ENCODE results near the gene ADH5.
"Not testable (repeated sequence)": the region's sequence is repeated elsewhere in the genome, so short reads cannot be mapped to it uniquely, and the experiment has no call there.

The ADH5 gene

DNA sequence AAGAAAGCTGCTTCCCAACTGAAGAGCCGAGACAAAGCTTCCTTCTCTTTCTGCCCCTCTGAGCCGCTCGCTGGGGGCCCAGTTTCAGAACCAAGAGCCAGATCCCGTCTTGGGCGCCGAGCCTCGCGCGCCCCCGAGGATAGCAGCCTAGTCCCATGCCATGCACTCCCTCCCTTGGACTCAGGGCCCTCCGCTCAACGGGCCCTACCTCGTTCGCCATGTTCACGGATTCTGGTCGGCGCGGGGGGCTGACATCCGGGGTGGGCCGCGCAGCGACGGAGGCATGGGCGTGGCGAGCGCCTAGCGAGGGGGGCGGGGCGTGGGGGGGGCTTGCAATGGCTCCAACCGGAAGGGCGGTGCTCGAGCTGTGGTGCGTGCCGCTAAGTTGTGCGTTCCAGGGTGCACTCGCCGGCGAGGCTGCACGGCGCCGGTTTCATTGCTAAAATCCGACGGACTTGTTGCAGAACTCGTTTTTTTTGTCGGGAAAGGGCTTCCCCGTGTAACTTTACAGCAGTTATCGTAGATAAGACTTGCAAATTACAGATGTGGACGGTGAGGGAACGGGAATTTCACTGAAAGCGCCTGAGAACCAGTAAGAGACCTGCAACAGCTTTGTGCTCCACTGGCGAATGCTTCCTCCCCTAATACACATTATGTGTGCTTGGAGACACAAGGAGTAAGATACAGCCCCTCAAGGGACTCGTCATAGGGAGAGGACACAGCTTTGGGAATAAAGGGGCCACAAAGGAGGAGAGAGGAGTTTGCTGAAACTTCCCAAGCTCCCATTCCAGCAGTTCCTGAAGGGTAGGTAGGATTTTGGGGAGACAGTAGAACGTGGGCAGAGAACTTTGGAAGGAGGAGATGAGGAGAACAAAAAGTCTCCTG lies at the start of gene ADH5:
ADH5 (minus strand) TSS at position 308 of the 885 bp plus-strand sequence; CDS start at position 220, 88 bp downstream.
- DNase-seq = peak; percentile 76 to 93 (median 90)

DNA sequence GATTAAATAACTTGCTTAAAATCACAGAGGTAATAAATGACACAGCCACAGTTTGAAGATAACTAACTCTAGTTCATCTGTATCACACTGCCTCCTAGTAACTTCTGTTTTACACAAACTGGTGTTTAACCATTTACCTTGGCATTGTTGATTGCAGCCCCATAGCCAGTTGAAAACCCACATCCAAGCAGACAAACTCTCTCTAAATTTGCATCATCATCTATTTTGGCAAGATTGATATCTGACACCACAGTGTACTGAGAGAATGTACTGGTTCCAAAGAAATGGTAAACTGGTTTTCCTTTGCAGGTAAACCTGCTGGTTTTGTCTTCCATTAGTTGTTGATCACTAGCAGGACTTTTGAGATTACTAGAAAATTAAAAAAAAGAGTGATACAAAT lies 47.7 kb upstream of the ADH5 start:
- no peak for DNase-seq

DNA sequence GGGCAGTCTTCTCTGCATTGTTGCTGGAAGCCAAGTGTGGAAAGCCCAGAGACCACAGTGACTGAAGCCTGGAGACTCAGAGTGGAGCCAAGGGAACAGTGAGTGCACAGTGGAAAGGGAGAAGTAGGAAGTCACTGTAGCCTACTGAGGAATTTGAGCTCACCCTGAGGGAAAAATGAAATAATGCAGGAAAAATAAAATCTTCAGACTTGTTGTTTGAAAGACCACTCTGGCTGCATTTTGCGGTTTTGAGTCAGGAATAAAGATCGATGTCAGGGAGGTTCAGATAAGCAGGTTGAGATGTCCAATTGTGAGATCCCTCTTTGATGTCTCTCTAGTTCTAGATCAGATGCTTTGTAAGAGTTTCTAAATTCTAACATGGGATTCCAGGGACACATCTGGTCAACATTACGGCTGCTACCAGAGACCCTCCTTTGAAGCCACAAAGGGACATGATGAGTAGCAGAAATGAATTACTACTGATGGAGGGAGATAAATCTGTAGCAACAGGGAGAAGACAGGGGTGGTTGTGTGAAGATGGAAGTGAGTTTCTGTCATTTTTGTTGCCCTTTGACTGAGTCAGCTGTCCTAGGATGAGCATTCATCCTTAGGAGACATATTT lies 47.1 kb upstream of the ADH5 start:
- DNase-seq = no peak

DNA sequence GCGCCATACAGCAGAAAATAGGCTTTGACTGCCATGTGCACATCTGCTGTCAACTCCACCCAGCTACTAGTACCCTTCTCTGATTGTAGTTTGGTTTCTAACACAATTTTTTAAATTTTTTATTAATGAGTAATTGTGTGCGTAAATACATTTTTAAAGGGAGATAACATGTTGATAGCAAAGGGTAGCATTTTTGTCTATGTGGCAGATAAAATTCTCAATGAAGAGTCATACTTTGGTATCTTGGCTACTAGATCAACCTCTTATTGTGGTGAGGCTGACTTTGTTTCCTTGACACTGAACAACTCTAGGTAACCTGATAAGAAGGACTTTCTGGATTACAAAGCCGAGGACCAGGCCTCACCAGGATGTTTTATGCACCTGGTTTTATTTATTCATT lies 46.0 kb upstream of the ADH5 start:
- DNase-seq = no peak

DNA sequence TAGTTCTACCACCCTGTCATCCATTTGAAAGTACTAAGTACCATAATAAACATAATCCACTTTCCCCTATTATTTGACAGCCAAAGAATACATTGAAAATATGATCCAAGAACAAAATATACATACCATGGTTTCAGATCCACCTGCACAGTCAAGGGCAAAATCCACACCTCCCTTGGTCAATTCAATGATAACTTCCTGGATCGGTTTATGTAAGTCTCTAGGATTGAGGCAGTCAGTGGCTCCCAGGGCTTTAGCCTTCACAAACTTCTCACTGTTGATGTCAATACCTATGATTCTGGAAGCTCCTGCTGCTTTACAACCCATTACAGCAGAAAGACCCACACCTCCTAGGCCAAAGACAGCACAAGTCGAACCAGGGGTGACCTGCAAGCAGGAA lies 42.8 kb upstream of the ADH5 start:
- no peak for DNase-seq

DNA sequence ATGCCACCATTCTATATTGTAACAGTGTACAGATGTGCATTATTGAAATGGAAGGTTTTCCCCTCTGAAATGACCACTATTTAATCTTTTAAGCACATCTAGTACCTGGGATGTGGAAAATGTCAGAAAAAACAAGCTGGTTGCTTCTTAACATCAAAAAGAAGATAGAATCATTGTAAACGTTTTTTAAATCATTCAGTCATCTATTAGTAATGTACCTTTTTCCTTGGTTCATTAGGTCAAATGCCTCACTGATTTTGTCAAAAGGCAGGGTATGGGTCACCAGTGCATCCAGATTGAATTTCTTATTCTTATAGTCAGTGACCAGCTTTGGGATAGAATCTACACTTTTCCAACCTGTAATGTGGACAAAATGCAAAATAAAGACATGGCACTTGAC lies 37.8 kb upstream of the ADH5 start:
- DNase-seq = no peak

DNA sequence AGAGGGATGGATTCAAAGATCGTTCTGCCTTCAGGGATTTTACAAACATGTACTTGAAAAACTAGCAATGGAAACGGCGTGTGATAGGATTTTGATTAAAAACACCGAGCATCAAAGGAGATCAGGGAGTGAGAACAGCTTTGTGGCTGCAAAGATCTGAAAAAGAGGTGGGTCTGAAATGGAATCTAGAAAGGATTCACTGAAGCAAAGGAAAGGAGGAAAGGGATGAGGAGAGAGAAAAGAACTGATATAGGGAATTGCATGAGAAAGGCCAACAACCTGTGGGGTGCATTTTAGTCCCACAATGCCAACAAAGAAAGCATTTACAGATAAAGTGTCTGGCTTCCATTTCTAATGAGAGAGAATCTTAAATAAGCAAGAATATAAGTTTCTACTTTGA lies 32.4 kb upstream of the ADH5 start:
- DNase-seq = no peak

DNA sequence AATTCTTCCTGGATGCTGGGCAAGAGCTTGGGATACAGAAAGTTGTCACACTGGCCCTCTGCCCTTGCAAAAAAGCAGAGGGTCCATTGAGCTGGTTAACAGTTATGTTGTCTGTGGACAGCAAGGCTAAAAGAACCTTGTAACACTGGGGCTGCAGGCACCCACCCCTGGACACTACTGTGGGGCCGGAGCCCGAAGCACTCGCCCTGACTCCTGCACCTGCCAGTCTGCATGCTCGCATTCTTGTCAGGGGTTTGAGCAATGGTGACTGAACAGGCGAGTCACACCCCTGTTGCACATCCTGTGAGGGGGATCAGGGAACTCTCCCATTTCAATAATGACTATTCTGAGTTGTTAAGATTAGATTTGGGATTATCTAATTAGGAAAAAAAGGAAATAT lies 31.9 kb upstream of the ADH5 start:
- DNase-seq = no peak

DNA sequence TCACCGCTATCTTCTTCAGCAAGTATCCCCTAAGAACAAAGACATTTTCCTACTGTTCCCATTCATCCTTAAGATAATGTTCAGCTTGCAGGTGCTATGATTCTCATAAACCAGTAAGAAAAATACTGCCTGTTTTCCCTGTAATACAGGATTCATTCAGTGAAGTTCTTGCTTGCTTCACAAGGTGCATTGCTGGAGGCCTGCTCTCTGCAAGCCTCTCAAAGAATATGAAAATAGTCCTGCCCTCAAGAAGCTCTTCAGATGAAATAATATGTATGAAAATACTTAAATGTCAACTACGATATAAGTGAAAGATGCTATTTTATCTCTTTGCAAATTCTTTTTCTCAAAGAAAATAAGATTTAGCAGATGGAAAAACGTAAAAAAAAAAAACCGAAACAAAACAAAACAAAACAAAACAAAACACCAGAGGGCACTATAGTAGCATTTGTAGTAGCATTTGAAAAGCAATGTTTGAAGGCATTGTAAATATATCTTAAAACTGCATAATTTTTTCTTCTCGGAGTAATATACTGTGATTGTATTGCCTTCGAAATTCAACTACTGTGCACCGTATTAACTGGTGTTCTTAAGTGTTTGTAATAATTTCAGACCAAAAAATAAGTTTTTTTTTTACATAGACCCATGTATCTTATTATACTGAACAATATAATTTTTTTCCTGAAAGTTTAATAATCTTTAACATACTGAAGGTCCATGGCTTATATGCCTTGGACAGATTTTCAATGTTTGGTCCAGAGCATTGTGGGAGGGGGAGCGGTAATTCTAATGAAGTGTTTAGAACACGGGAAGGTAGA lies 29.5 kb upstream of the ADH5 start:
- peak; percentile 12 to 47 (median 31) for DNase-seq

DNA sequence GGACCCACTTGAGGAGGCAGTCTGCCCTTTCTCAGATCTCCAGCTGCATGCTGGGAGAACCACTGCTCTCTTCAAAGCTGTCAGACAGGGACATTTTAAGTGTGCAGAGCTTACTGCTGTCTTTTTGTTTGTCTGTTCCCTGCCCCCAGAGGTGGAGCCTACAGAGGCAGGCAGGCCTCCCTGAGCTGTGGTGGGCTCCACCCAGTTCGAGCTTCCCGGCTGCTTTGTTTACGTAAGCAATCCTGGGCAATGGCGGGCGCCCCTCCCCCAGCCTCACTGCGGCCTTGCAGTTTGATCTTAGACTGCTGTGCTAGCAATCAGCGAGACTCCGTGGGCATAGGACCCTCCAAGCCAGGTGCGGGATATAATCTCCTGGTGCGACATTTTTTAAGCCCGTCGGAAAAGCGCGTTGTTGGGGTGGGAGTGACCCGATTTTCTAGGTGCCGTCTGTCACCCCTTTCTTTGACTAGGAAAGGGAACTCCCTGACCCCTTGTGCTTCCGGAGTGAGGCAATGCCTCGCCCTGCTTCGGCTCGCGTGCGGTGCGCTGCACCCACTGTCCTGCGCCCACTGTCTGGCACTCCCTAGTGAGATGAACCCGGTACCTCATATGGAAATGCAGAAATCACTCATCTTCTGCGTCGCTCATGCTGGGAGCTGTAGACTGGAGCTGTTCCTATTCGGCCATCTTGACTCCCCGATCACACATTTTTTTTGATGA lies 28.7 kb upstream of the ADH5 start:
- DNase-seq = not testable (repeated sequence)

DNA sequence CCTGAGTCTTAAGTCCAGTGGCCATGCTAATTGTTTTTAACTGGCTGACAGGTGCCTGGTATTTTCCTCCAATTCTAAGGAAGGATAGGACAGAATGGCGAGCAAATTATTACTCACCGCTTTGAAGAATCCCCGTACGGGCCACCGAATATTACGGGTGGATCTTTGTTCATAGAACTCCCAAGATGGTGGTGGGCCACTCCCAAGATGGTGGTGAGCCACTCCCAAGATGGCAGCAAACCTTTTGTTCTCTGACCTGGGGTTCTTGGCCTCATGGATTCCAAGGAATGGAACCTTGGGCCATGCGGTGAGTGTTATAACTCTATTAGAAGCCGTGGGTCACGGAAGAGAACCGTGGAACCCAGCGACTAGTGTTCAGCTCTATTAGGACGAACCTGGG lies 20.7 kb upstream of the ADH5 start:
- DNase-seq = not testable (repeated sequence)

DNA sequence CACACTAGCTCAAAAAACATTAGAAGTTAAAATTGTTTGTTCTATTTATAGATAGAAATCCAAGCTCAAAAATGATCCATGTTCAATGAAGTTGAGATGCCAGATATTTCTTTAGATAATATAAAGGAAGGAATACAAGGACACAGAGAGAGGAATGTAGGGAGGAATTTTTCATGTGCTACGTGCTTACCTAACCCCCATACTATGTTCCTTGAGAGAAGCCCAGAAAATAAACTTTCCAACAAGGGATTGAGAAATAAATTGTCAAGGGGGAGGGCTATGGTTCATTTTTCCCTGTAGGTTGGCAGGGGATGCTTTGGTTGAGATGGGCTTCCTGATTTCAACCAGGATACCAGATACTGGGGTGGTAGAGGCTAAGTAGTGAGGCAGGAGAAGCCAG lies 15.6 kb upstream of the ADH5 start:
- no peak for DNase-seq

DNA sequence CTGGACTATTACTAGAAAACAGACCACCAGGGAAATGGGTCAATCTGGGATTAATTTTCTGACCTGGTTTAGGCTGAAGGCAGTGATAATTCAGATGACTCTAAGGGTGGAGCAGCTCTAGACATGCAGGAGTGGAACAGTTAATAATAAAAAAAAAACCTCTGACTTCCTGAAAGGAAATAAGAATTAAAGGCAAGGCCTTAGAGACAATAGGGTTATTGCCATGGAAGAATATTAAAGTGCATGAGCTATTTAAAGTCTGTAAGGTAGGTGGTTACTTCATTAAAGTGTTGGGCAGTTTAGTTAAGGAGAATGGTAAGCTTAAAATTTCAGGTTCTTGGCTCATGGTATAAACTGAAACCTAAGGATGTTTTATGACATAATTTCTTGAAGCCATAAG lies 14.6 kb upstream of the ADH5 start:
- DNase-seq = no peak

DNA sequence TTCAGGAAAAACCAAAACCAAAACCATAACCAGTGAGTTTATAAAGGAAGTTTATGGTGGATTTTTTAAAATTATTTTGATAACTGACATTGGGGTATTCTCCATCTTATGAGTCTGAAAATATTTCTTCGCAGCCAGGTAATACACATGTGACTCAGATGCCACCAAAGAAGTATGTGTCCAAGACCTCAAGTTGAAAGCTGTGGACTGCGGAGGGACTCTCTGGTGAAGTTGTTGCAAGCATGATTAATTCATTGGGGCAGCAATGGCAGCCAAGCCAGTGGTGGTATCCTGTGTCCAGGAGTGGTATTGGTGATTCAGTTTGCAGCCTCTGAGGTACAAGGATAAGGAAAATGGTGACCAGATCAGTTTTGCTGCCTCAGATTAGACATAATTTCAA lies 14.0 kb upstream of the ADH5 start:
- no peak for DNase-seq

DNA sequence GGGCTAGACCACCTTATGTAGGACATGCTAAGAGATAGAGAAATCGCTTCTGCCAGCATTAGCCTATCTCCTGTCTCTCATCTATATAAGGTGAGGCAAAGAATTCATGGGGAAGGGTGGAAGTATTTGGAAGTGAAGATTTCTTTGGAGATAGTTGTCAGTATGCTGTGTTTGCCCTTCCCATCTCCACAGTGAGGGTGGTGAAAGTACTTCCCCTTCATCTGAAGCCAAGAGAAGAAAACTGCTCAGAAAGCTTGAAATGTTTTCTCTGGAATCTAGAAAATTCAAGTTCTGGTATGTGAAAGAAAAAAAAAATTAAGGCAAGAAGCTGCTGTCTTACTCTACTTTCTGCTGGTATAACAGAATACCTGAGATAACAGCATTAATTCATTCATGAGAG lies 12.3 kb upstream of the ADH5 start:
- no peak for DNase-seq

DNA sequence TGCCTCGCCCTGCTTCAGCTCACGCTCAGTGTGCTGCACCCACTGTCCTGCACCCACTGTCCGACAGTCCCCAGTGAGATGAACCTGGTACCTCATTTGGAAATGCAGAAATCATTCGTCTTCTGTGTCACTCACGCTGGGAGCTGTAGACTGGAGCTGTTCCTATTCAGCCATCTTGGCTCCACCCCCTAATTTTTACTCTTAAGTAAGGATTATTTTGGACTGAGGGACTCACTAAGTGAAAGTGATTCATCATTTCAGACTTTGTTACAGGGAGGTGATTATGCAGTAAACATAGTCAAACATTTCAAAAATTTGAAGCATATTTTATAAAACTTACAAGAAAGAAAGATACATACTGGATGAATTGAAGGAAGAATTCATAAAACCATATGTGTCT lies 11.2 kb upstream of the ADH5 start:
- DNase-seq = not testable (repeated sequence)

DNA sequence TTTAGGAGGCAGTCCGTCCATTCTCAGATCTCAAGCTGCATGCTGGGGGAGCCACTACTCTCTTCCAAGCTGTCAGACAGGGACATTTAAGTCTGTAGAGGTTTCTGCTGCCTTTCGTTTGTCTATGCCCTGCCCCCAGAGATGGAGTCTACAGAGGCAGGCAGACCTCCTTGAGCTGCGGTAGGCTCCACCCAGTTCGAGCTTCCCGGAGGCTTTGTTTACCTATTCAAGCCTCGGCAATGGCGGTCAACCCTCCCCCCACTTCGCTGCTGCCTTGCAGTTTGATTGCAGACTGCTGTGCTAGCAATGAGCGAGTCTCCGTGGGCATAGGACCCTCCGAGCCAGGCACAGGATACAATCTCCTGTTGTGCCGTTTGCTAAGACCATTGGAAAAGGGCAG lies 10.7 kb upstream of the ADH5 start:
- DNase-seq = no peak

DNA sequence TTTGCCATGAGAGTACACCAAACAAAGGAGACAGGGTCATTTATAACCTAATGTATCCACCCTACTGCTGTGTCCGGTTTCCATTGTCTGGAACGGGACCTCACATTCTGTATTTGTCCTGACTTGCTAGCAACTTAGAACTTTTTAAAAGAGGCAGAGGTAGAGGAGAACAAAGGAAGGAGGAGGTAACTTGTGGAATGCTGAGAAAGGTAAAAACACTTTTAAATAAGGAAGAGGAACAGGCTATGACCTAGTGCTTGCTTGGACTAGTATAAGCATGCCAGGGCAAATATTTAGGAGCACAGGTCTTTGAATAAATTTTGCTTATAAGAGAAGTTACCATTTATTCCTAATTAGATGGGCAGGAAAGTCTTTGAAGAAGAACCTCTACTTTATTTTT lies 3.3 kb upstream of the ADH5 start:
- not testable (repeated sequence) for DNase-seq

DNA sequence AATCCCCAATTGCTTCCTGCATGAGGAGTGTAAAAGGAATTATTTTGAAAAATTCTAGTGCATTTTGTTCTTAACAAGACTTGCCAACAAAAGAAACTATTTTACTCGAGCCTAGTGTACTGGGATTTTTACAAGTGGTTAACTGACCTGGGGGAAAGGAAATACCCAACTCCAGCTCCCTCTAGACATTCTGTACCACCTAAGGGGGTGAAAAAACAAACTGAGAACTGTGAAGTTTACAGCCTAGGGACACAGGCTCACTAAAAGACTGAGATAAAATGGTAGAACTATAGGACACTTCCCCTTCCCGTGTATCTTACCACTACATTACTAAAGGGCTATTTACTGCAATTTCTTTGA lies 2.6 kb upstream of the ADH5 start:
- no peak for DNase-seq

DNA sequence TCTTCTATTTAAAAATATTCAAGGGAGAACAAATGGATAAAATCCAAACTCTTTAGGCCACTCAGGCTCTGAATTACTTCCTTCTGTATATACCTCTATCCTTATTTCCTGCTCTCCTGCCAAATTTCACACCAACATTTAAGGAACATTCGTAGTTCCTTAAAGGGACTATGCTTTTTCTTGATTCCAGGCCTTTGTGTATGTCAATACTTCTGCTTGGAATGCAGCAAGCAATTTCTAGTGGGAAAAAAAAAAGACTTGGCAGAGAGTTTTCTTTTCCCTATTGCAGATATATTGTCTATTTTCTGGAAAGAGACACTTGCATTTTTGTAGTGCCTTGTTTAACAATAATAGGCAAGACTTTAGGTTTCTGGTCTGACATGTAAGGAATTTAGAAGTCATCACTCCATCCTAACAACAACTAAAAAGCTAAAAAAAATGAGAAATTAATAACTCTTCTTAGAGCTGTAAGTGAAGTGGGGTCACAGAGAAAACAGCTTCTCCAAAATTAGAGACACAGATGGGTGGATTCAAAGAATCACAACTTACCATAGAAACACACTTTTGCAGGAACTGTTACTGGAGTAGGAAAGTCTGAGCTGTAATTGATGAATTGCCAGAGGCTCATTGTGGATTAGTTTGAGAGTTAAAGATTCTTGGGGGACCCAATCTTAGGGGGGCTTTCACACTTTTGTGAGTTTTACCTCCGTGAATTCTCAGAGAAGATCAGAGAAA lies 2.1 kb upstream of the ADH5 start:
- no peak for DNase-seq

DNA sequence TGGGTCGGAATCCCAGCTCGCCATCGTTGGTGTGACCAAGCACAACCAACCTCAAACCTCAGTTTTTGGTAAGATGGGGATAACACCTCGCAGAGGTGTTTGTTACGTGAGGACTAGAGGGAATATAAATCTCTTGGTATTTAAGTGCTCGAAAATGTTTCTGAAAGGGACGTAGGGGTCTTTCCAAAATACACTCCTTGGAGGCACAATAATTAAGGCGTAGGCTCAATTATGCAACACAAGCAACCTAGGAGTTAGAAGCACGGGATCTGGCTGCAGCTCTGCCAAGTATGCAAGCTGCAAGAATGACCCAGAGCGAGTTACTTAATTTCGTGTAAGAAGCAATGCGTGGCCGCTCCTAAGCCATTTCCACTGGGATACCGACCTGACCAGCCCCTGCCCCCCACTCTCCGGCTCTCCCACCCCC lies 552 bp downstream of the ADH5 start:
- DNase-seq = peak; percentile 58 to 65 (median 62)

DNA sequence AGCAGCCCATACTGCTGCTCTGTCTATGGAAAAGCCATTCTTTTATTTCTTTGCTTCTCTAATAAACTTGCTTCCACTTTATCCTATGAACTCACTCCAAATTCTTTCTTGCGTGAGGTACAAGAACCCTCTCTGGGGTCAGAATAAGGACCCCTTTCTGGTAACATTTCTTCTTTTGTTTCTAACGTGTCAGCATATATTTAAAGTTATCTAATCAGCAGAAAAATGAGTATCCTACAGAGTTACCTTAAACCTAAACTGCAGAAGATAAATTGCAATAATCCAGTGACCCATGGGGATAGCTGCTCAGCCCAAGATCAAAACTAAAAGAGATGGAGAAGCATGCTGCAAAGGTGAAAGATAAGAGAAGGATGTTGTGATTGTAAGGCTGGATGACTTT lies 4.0 kb downstream of the ADH5 start:
- no peak for DNase-seq
